GM21717 (cell line): Measurements from ENCODE around the gene RRAS.
A peak's percentile ranks its signal among the peaks of the same experiment; 100 is the strongest.

ENCODE experiments used
- ATAC-seq: cut with Tn5 transposase; IDR thresholded peaks from one replicate; pipeline ENCODE4 v1.9.1; 2021; ENCODE audit warnings: mild to moderate bottlenecking, moderate library complexity; ENCODE audit not compliant: unreplicated experiment

The RRAS gene

DNA sequence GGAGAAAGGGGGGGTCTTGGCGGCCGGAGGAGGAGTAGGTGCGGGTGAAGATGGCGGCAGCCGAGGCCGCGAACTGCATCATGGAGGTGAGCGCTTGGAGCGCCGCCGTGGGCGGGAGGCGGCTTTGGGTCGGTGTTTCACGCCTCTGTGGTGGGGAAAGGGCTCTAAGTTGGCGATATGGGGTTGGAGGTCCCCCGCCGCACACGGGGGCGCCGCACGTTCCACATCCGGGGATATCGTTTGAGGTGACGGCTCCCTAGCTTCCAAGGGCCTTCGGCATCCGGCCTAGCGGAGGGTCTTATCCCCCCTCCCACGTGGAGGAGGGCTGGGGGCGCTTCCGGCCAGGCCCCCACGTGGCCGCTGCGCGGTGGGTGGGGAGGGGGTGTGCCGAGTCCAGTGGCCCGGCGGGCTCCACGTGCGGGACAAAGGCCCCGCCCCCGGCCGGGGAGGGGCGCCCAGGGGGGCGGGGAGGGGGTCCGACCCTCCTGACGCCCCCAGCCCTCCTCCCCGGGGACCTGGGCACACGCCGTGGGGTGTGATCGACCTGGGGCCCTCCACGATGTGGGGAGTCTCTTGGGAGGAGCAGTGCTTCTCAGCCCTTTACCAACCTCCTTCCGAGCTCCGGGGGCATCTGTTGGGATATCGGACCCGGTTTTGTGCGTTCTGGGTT is 37.4 kb upstream of the RRAS start, which contains the start of gene PRMT1:
Gene PRMT1, plus strand, starts transcription at position 41 of the 670 bp plus-strand sequence. Its CDS starts 10 bp downstream, at position 51.
- ATAC-seq = peak; percentile 2

DNA sequence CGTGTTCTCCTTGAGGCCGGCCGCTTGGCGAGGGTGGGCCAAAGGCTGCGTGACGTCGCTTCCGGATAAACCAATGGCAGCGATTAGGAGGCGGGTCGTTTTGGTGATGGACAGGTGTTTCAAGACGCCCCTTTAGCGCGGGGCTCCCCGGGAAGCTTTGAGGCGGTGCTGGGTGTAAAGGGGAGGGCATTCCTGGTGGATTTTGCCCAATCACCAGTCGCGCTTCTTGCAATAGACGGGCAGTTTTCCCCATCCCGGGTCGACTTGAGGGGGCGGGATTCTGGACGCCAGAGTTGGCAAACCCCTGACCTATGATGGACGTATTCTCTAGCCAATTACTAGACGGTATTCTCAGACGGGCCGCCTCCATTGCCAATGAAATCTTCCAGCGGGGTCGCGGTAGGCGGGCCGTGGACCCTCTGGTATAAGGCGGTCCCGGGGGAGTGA is 36.9 kb upstream of the RRAS start:
- ATAC-seq = peak; percentile 55

DNA sequence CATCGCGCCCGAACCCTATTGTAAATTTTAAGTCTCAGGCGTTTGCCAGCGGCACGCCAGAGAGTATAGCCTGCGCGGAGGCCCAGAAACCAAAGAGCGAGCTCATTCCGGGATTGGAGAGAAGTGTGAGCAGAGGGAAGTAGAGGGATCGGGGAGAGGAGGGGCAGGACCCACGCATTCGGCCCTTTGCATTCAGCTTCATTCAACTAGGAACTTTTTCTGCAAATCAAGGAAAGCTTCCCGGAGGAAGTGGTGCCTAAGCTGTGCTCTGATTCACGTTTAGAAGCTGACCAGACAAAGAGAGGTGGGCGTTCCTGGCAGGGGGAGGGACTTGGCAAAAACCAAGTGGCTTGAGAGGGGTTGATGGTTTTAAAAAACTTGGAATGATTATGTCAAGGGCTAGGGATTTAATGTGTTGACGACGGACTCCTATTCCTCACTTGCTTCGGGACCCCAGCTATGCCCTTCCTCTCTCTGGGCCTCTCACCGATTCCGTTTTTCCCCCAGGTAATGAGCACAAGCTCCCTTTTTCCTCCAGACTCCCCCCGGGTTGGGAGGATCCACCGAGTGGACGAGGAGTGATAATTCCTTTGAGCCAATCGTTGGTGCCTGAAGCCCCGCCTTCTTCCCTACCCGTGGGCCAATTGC is 36.3 kb upstream of the RRAS start:
- ATAC-seq = no peak

DNA sequence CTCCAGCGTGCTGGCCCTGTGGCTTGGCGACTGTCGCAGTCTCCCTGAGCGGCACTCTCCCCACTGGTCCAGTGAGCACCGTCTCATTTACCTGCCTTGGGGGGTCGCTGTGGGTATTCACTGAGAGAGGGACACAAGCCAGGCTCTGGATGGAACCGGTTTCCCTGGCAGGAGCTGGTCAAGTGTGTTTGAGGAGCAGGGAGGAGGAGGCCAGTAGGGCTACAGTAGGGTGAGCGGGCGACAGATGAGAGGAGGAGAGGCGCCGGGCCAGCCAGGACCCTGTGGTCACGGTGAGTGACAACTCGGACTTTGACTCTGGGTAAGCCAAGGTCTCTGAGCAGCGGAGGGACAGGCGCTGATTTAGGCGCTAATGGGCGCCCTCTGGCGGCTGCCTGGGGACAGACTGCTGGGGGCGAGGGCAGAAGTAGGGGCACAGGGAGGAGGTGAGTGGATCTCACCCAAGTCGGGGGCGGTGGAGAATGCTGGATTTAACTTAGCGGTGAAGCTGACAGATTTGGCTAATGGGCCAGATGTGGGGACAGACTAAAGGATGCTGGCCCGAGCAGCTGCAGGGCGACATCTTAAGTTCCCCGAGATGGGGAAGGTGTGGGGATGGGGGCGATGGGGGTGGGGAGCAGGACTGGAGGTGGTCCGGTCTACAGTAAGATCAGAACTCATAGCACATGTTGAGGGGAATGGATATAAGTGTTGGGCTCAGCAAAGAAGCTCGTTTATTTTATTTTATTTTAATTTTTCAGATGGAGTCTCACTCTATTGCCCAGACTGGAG is 32.4 kb upstream of the RRAS start:
- no peak for ATAC-seq

DNA sequence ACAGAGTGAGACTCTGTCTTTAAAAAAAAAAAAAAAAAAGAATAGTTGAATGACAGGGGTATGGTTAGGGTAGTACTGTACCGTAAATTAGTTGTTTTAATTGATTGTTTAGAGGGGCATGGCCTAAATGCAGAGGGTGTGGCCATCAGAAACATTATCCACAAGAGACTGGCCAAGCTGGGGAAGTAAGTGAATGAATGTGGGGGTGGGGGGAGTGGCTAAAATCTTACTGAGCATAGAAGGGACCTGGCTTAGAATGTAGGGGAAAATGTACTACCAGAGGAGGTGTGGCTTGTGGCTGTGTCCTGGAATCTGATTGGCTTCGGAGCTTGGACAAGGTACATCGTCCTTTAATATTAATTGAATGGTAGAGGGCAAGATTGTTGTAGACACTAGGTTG is 29.6 kb upstream of the RRAS start:
- no peak for ATAC-seq

DNA sequence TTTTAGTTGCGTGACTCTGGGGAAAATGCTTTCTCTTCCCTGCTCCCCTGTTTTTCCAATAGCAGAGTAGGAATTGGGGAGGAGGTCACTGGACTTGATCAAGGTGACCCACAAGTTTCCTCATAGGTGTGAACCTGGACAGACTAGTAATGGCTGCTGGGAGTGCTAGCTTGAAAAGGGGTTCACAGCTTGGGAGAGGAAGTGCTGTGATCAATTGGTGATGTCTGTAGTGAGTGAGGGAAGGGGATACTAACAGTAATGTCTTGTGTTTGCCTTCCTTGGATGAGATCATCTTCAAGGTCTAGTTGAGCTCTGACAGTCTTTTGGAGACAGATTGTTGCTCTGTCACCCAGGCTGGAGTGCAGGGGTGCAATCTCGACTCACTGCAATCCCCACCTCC is 27.5 kb upstream of the RRAS start:
- ATAC-seq = no peak

DNA sequence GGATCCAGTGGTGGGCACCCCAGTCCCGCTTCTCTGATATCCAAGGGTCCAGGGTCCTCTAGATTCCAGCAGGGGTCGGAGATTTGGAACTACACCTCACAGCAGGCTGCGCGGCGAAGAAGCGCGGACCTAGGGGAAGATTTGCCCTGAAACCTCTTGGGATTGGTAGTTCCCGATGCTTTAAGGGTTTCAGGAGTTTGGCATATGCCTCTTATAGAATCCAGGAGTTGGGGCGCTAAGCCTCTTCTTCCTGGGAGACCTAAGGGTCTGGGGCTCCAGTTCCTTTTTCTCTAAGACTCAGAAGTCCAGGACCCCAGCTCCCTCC is 26.1 kb upstream of the RRAS start:
- no peak for ATAC-seq

DNA sequence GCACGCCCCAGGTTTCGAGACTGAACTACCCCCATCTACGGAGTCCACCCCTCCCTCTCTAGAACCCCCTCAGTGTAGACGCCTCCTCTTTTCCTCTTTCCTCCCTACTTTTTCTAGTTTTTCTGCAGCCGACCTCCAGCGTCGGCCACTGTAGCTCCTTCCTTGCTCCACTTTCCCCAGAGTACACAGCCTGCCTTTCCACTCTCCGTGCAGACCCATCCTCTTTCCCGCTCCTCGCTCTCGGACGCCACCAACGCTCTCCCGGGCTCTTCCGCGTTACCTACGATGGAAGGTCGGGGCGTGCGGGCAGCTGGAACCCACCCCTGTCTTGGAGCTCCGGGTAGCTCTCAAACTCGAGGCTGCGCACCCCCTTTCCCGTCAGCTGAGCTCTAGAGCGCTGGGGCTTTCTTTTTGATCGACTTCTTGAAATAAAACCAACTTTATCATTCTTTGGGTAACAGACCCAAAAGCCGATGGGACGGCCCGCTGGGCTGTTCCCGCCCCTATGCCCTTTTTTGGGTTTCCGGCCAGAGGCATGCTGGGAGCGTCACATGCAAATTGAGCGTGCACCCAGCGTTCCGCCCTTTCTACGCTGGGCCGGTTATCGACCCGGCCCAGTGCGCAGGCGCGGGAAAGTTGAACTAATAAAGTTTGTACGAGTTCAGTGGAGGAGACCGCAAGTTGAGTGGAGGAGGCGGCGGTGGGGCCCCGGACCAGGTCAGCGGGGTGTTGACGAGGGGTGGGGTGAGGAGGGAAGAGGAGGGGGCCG is 25.6 kb upstream of the RRAS start, which contains the start of the genes BCL2L12 and IRF3:
Gene BCL2L12, plus strand, starts transcription at position 583 of the 769 bp plus-strand sequence. CDS start 760 bp downstream, outside the sequence.
Gene IRF3, minus strand, starts transcription at position 507 of the 769 bp plus-strand sequence. CDS start 1,019 bp downstream, outside the sequence.
- ATAC-seq = peak; percentile 51

DNA sequence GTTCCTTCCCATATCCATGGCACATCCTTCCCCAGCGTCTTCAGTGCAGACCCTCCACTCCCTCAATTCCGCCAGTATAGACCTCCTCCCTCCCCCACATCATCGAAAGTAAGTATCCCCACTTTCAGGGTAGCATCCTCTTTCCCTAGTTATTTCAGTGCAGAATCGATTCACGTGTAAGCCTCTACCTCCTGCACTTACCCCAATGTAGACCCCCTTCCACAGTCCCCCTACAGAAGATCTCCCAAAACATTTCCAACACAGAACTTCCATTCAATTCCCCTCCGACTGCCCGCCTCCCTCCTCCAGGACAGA is 25.1 kb upstream of the RRAS start:
- no peak for ATAC-seq

DNA sequence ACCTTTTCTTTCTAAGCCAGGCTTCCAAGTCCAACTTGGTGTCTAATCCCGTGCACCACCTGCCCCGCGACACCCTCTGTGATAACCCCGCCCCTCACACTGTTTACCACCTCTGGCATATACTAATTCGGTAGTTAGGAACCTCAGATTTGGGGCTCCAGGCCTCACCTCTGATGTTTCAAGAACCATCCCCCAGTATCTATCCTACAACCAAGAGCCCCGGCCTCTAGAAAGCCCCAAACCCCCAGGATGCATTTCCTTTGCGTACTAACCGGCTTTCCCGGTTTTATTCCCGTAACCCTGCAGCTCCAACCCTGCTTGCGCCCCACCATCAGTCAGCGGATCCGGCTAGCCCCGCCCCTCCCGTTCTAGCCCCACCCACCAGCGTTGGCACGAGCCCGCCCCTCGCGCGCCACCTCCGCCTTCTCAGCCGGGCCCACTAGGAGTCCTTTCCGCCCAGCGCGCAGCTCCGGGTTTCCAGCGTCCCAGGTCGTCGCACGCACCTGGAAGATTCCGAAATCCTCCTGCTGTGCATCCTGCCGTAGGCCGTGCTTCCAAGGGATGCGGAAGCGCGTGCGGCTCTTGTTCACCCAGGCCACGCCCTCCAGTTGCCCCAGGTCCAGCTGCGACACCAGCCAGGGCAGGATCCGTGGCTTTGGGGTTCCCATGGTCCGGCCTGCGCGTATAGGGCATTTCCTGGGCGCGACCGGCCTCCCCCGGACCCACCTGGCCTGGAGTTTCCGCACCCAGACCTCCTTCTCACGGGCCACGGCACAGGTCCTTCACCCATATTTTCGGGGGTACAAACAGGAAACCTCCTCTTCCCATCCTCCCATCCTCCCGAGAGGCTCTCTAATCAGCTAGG is 24.5 kb upstream of the RRAS start:
- no peak for ATAC-seq

DNA sequence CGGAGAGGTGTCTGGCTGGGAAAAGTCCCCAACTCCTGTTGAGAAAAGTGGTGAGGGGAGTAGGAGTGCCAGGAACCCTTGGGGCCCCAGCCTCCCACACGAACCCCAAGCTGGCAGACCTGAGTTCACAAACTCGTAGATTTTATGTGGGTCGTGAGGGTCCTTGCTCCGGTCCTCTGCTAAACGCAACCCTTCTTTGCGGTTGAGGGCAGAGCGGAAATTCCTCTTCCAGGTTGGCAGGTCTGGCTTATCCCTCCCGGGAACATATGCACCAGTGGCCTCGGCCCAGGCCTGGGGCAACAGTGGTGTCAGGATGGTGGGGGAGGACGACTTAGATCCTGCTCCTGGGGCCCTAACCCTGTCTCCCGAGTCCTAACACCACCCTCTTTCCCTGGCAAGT is 23.3 kb upstream of the RRAS start:
- no peak for ATAC-seq

DNA sequence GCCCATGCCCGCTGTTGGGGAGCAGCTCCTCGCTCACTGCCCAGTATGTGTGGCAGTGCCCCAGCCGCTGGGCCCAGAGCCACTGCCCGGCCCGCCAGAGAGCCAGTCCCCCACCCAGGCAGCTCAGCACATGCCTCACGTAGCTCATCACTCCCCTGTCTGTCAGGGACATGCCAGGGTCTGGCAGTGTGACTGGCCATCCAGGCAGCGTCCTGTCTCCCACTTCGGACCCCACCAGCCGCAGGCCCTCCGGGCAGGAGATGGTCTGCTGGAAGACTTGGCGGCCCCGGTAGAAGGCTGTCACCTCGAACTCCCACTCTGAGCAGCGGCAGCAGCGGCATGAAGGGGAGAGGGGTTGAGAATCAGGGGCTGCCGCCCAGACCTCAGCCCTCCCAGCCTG is 22.1 kb upstream of the RRAS start:
- no peak for ATAC-seq

DNA sequence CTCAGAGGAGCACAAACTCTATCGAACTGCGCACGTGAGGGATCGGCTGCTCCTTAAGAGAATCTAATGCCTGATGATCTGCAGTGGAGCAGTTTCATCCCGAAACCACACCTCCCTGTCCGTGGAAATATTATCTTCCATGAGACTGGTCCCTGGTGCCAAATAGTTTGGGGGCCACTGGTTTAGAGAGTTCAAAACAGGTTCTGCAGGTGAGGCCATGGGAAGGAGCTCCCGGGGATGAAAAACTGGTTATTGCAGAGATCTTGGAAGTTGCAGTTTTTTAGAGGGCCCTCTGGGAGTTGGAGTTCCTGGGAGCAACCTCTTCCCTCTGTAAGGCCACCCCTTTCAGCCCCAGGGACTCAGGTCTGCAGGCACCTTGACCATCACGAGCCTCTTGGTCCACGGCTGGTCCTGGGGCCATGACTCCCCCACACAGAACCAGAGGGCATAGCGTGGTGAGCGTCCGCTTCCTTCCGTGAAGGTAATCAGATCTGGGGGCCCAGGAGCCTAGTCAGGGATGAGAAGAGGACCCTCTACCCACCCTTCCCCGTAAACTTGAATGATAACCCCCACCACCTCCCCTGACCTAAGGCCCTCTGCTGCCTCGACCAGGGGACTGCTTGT is 20.5 kb upstream of the RRAS start:
- no peak for ATAC-seq

DNA sequence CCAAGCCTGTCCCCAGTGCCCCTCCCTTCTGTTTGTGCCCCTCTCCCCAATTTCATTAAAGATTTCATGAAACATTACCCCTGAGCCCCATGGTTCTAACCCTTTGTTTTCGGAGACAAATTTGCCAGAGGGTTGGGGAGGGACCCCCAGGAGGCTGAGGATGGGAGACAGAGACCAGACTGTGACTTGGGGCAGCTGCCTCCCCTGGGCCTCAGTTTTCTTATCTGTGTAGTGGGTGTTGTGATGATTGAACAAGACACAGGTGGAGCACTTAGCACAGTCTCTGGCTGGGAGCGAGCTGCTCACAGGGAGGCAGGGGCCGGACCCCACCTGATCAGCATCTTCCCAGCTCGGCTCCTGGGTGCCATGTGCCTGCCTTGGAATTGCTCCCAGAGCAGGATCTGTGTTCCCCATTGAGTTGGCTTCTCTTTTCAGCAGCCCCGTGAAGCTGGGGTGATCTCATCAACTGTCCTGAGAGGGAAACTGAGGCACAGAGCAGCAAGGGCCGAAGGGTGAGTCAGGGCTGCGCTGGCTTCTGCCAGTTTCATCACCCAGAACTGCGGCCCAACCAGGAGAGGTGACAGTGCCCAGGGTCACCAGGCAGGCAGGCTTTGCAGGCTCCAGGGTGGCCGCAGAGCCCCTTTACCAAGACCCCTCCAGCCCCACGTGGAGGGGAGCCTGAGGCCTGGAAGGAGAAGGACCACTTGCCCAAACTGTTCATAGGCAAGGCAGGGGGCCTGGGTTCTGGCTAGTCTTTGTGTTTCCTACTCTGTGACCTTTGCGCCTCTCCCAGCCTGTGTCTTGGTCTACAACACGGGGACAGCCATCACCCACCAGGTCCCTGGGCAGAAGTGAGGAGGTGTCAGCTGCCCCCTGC is 18.9 kb upstream of the RRAS start:
- no peak for ATAC-seq

DNA sequence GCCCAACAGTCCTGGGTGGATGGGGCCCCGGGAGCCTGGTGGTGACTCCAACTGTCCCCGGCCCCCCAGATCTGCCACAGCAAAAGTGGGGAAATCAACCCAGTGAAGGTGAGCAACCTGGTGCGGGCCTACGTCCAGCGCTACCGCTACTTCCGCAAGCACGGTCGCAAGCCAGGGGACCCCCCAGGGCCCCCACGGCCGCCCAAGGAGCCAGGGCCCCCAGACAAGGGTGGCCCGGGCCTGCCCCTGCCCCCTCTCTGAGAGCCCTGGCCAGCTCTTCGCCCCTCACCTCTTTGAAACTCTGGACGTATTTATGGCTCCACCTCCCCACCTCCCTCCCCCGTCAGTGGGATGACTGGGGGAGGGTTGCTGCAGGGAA is 18.2 kb upstream of the RRAS start:
- ATAC-seq = no peak

DNA sequence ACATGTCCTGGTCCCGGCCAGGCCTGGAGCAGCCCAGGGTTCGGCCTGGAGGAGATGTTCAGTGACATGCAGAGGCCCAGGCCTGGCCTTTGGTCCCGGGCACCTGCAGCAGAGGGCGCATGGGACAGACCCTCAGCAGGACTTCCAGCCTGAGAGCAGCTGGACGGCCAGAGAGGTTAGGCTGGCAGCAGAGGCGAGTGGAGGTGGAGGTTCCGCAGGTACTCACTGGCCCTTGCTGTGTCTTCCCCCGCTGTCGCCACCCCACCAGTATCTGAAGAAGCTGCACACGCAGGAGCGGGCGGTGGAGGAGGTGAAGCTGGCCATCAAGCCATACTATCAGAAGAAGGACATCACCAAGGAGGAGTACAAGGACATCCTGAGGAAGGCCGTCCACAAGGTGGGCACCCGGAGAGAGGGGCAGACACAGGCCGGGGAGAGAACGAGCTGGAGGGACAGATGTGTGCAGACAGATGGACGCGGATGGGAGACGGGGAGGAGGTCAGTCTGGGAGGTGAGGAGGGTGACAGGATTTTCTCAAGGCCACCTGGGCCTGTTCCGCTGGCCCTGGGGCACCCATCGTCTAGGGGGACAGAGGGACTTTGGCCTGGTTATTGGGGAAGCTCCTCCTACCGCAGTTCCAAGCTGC is 17.7 kb upstream of the RRAS start:
- ATAC-seq = no peak

DNA sequence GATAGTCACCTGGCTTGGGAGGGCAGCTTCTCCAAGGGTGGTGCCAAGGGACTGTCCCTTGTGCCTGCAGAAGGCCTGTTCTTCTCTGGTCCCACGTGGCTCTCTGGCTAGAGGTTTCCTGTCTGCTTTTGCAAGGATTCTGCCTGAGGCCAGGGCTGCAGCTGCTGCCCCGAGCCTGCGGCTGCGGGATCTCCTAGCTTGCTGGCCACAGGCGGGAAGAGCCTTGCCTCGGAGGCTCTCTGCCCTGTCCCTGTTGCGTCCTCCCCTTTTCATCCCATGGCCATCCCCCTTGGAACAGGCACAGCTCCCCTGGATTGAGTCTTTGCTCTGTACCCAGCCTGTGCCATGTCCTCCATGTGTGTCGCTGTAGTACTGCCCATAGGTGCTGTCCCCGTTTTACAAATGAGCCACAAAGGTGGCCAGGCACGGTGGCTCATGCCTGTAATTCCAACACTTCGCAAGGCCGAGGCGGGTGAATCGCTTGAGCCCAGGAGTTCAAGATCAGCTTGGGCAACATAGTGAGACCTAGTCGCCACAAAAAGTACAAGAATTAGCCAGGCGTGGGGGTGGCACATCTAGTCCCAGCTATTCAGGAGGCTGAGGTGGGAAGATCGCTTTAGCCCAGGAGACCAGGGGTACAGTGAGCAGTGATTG is 16.6 kb upstream of the RRAS start:
- ATAC-seq = no peak
